Left colon (tissue), 2 donors: ENCODE measurements around the gene PRCD. TPM values are rescaled to one million over a fixed set of nuclear protein-coding genes. Genes with fewer than 3 reads are reported as not detected.
A peak's percentile ranks its signal among the peaks of the same experiment; 100 is the strongest.

ENCODE experiments used
- ATAC-seq: fragments of 200-7000 bp; cut with Tn5 transposase; one replicate; pipeline ENCODE4 v1.9.1; 2020; ENCODE audit warnings: mild to moderate bottlenecking, moderate library complexity
- DNase-seq, 2 donors: peaks; one replicate each; pipeline ENCODE4 v3.0.0-alpha.2; 2020
- intact Hi-C, 2 donors: fragments of 100-400 bp; cut with DNase I in 1 of 2; cut with micrococcal nuclease in 1 of 2; formaldehyde crosslinking; loops; one replicate each; pipeline versions ENCODE4 v1.11.2 to v1.14.0; 2022; cut with DNase I, micrococcal nuclease
- total RNA-seq, 2 donors: library from RNA; stranded (reverse); fragmentation: NEBNext Ultra II Directional; extraction: Animal tissue kit (Norgen Biotek cat#: 25700); gene quantifications; one replicate each; pipeline ENCODE4 v1.2.1, GENCODE V29; 2021
- donor health status: DM: no; HTN: no; CAD: no.
- donor health status: DM: yes; HTN: yes; CAD: no.

PRCD gene
- total RNA-seq, 2 donors from 2014 or later, result 0.92 to 2.3 TPM

DNA sequence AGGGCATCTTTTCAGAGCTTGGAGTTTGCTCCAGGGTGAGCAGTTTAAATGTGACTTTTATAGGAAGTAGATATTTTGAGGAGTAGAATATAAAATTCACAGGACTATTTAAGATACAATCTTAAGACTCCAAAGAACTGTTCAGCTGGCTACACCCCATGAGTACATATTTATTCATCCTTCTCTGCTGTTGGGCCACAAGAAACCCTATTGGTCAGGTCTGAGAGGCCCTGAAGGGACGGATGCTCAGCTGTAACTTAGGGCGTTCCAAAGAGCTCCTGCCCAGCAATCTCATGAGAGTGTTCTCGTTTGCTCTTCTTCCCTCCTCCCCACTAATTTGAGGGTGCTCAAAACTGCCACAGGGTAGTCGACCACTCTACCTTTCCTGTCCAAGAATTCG is 38.5 kb downstream of the PRCD start:
- ATAC-seq, result peak; percentile 96
- no peak for DNase-seq
- intact Hi-C loops, result no loop called here

DNA sequence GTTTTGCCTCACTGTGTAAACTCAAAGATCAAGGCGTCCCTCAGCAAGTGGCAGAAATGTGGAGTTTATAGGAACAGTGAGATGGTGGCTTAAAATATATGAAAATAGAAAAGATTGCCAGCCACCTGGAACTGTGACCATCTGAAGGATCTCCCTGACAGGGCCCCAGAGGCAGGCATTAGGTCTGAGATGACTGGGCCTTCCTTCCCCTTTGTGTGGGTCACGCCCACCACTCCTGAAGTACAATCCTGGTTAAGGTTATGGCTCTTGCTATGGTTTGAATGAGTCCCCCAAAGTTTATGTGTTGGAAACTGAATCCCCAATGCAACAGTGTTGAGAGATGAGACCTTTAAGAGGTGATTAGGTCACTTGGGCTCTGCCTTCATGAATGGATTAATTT is 39.4 kb downstream of the PRCD start:
- intact Hi-C loops, result no loop called here
- DNase-seq (no peak), ATAC-seq (no peak)

- intact Hi-C loops, result no loop called here
- ATAC-seq, result no peak
- no peak for DNase-seq
Observed at GRCh38 chr17:76581515-76581914, 41.7 kb downstream of the PRCD start.

DNA sequence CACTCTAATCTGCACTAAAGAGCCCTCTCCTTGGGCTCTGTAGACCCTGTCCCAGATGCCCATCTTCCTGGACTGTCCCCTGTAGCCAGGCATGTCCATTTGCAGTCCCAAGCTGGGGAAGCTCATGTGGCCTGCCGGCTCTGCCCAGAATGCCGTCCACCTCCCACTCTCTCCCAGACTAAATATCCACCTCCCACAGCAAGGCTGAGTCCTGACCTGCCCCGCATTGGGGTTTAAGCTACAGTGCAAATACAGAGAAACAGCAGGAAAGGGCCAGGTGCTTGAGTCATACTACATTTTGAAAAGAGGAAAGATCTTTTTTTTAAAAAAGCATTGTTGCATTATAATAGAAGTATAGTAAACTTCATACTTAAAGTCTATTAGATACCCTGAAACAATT is 42.8 kb downstream of the PRCD start:
- DNase-seq (no peak), ATAC-seq (no peak)
- intact Hi-C loops, result no loop called here

GRCh38 chr17:76584427-76585032 is 44.7 kb downstream of the PRCD start:
- ATAC-seq (no peak), DNase-seq (no peak)
- intact Hi-C loops, result no loop called here

DNA sequence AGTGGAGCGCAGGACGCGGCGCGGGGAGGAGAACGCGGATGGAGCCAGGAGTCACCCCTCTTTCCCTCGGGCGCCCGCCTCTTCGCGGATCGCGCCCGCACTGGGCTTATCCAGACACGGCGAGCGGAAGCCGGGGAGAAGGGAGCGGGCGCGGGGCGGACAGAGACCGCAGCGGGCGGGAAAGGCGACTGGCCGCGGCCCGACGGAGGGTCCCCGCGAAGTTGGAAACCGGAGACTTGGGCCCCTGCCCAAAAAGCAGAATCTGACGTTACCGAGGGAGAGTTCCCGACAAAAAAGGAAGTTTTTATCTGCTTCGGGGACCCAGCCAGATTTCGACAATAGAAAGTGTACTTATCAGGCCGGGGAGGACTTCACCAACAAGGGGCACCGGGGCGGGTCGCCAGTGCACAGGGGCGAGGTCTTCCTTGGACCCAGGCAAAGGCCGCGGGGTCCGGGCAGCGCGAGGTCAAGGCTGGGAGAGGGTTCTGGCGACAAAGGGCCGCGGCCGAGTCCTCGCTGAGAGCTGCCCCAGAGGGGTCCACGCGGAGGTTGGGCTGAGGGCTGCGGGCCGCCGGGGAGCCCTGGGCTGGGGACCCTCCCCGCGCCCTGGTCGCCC is 45.3 kb downstream of the PRCD start:
- intact Hi-C loops, result no loop called here
- peak in 1 of 2 donors; percentile 49 for DNase-seq

GRCh38 chr17:76585649-76586593 is 46.1 kb downstream of the PRCD start, which contains the start of gene ST6GALNAC2:
ST6GALNAC2 (minus strand) TSS chr17:76585860; CDS start chr17:76585808, 52 bp downstream.
- ATAC-seq (peak; percentile 91), DNase-seq (peak; percentile 70 to 73)
- intact Hi-C loops, result no loop called here

More for the DNA sequence above, 45.3 kb downstream of the PRCD start:
- peak; percentile 53 for ATAC-seq

GRCh38 chr17:76586741-76587487 is 47.1 kb downstream of the PRCD start:
- intact Hi-C loops, result no loop called here
- no peak for DNase-seq
- no peak for ATAC-seq

- DNase-seq (no peak), ATAC-seq (no peak)
- intact Hi-C loops, result no loop called here
Observed at GRCh38 chr17:76588182-76588581, 48.3 kb downstream of the PRCD start.

DNA sequence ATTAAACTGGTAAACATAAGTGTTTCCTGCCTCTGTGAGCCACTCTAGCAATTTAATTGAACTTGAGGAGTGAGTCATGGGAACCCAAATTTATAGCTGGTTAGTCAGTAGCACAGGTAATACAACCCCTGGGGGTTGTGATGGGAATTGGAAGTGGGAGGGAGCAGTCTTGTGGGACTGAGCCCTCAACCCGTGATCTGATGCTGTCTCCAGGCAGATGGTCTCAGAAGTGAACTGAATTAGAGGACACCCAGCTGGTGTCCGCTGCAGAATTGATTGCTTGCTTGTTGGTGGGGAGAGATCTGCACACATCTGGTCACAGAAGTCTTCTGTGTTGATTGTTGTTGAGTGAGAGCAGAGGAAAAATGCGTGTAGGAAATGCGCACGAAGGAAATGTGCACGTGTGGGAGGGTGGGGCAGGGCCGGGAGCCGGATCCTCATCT is 53.6 kb downstream of the PRCD start:
- DNase-seq (no peak), ATAC-seq (no peak)

DNA sequence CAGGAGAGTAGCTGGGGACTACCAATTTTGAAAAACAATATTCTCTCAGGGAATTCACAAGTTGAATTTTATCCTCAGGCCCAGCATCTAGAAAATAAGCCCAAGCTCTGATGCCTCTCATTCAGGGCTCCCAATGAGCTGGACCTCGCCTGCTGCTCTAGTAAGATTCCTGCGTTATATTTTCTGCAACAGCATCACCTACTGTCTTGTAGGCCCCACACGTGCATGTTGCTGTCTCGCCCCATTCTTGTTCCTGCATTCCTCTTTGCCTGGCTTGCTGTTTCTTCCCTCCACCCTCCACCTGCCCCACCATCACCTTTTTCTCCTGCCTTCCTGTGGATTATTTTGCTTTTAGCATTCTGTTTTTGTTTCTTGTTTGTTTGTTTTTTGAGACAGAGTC is 54.1 kb downstream of the PRCD start:
- intact Hi-C loops, result no loop called here
- no peak for DNase-seq
- ATAC-seq, result no peak

More for the DNA sequence above, 53.6 kb downstream of the PRCD start:
- intact Hi-C loops, result no loop called here

GRCh38 chr17:76594690-76595089 is 54.8 kb downstream of the PRCD start:
- DNase-seq (no peak), ATAC-seq (no peak)
- intact Hi-C loops, result no loop called here

Other genes starting within 250 kb of the PRCD start
- gene QRICH2, start 231.8 kb upstream of the PRCD start, total RNA-seq, result 1 to 10 TPM; 1.9 to 2.3 TPM
- gene PRPSAP1, start 186.1 kb upstream of the PRCD start, total RNA-seq, result 10 to 100 TPM; 61.7 to 70.3 TPM
- 1 to 10 TPM; 2.9 to 4.2 TPM for gene SPHK1, start 155.4 kb upstream of the PRCD start, total RNA-seq
- 10 to 100 TPM; 15.9 to 18.2 TPM for gene UBE2O, start 86.9 kb upstream of the PRCD start, total RNA-seq
- not detected for gene AANAT, start 72.4 kb upstream of the PRCD start, total RNA-seq
- gene RHBDF2, start 38.6 kb upstream of the PRCD start, total RNA-seq, result 10 to 100 TPM; 11.6 to 12.8 TPM
- 10 to 100 TPM in 1 of 2 donors, 1 to 10 TPM in 1; 9.0 to 12.2 TPM for gene CYGB, start 2.3 kb upstream of the PRCD start, total RNA-seq
- 1 to 10 TPM; 3.9 to 4.5 TPM for gene ST6GALNAC2, start 45.8 kb downstream of the PRCD start, total RNA-seq
- gene ST6GALNAC1, start 103.7 kb downstream of the PRCD start, total RNA-seq, result 100 to 1,000 TPM; 322 to 434 TPM
- 10 to 100 TPM; 12.0 to 37.2 TPM for gene MXRA7, start 170.9 kb downstream of the PRCD start, total RNA-seq
- gene JMJD6, start 186.6 kb downstream of the PRCD start, total RNA-seq, result 10 to 100 TPM; 27.2 to 31.3 TPM
- gene METTL23, start 186.8 kb downstream of the PRCD start, total RNA-seq, result 10 to 100 TPM; 23.4 to 25.0 TPM
- 100 to 1,000 TPM; 138 to 156 TPM for gene SRSF2, start 197.3 kb downstream of the PRCD start, total RNA-seq
- 10 to 100 TPM; 39.1 to 43.0 TPM for gene MFSD11, start 198.1 kb downstream of the PRCD start, total RNA-seq